ENCODE measurements around the gene ATAD1.

The ATAD1 gene

DNA sequence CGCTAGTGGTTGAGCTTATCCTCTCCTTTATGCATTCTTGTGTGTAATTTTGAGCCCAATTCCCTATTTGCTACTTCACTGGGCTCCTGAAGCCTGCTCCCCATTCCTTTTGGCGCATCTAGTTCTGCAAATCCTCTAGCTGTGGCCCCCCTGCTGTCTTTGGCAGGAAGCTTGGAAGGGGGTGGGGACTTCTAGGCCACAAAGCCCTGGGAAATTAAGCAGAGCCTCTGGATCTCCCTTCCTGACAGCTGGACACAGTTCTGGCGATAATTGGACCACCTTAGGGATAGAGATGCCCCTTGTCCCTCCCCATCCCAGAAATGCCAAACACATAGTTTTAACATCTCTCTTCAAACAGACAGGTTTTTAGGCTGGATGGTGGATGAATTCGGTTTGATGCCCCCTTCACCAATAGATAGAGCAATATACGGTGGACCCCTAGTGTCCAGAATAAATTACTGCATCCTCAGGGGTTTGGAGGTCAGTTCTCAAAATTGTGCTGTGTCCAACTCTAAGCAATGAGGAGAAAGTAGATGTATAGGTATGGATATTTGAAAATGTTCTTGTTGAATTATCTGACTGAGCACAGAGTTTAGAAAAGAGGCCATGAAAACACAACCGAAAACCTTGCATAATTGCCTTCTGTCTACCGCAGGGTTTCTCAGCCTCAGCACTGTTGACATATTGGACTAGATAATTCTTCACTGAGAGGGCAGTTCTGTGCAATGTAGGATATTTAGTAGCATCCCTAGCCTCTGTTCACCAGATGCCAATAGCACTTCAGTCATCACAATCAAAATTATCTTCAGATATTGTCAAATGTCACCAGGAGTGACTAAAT is 82.8 kb downstream of the ATAD1 start:
- WGBS, 2 experiments (ENCODE audit: insufficient coverage in 2 of 2) = 8 to 62% methylated on average over 2 of the region's 7 CpGs
- Histone ChIP-seq H3K27ac (ENCODE audit: low read depth, low read length, severe bottlenecking) (peak overlapping the region; percentile 62), H3K4me1 (ENCODE audit: control insufficient read depth, insufficient read depth, low read length, poor library complexity, severe bottlenecking) (peaks cover 8% of the 10 kb centered on the region), H3K4me3 (ENCODE audit: extremely low read depth, insufficient read depth, low read length, poor library complexity, severe bottlenecking) (no peak overlapping the region), H3K9me3 (ENCODE audit: control insufficient read depth, low read length) (no peaks in the 10 kb centered on the region), H3K36me3 (ENCODE audit: control insufficient read depth, insufficient read depth, low read length) (no peaks in the 10 kb centered on the region)

DNA sequence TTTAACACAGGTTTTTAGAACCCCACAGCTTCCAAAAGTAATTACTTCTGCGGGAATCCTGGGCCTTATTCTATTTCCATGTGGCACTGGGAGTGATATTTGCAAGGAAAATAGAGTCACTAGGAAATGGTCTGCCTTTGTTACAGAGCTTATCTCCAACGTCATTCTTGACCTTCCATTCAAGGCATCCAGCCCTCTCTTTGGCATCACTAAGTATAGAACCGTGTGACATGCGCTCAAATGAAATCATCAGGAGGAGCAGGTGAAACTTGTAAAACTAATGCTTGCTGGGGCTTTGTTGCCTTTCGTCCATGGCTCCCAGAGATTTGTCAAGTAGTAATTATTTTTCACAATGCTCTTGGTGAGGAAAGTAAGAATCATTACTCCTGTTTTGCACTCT is 84.9 kb downstream of the ATAD1 start:
- H3K36me3 ChIP-seq (ENCODE audit: control insufficient read depth, insufficient read depth, low read length) = peaks cover 3% of the 10 kb centered on the region
- no peak overlapping the region for H3K27ac ChIP-seq (ENCODE audit: low read depth, low read length, severe bottlenecking)
- H3K9me3 ChIP-seq (ENCODE audit: control insufficient read depth, low read length) = no peaks in the 10 kb centered on the region
- H3K4me3 ChIP-seq (ENCODE audit: extremely low read depth, insufficient read depth, low read length, poor library complexity, severe bottlenecking) = no peak overlapping the region
- WGBS, 2 experiments (ENCODE audit: insufficient coverage in 2 of 2) = 80 to 81% methylated on average over 1 to 3 of the region's 5 CpGs
- peaks cover 8% of the 10 kb centered on the region for H3K4me1 ChIP-seq (ENCODE audit: control insufficient read depth, insufficient read depth, low read length, poor library complexity, severe bottlenecking)

GRCh38 chr10:87729940-87730339 is 88.1 kb downstream of the ATAD1 start:
- 80 to 94% methylated on average over 6 of the region's 6 CpGs for WGBS, 2 experiments (ENCODE audit: insufficient coverage in 2 of 2)
- Histone ChIP-seq H3K4me1 (ENCODE audit: control insufficient read depth, insufficient read depth, low read length, poor library complexity, severe bottlenecking) (peaks cover 3% of the 10 kb centered on the region), H3K36me3 (ENCODE audit: control insufficient read depth, insufficient read depth, low read length) (peaks cover 3% of the 10 kb centered on the region)

GRCh38 chr10:87724789-87725188 is 93.2 kb downstream of the ATAD1 start:
- Histone ChIP-seq H3K36me3 (ENCODE audit: control insufficient read depth, insufficient read depth, low read length) (peaks cover 3% of the 10 kb centered on the region), H3K4me3 (ENCODE audit: extremely low read depth, insufficient read depth, low read length, poor library complexity, severe bottlenecking) (no peak overlapping the region)
- 100% methylated on average over 2 of the region's 5 CpGs; no CpG with 5 or more reads in 1 of the 2 experiments for WGBS, 2 experiments (ENCODE audit: insufficient coverage in 2 of 2)

More at GRCh38 chr10:87729940-87730339, 88.1 kb downstream of the ATAD1 start:
- Histone ChIP-seq H3K27ac (ENCODE audit: low read depth, low read length, severe bottlenecking) (no peak overlapping the region), H3K9me3 (ENCODE audit: control insufficient read depth, low read length) (no peaks in the 10 kb centered on the region), H3K4me3 (ENCODE audit: extremely low read depth, insufficient read depth, low read length, poor library complexity, severe bottlenecking) (no peak overlapping the region)

DNA sequence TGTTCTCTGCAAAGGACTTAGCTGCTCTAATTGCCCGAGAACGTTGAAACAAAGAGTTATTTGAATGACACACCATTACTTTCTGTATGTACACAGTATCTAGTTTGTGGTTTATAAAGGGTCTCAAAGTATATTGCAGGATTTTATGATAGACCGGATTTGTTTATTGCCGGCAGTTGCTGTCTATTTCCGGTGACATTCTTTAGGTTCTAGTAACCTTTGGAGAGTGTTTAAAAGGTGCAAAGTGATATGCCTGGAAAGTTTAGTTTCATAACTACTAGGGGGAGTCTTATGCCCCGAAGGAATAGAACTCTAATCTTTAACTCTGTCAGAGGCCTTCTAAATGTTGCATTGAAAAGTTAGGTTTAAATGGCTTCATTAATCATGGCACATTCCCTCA is 94.5 kb downstream of the ATAD1 start:
- Histone ChIP-seq H3K4me1 (ENCODE audit: control insufficient read depth, insufficient read depth, low read length, poor library complexity, severe bottlenecking) (no peaks in the 10 kb centered on the region), H3K36me3 (ENCODE audit: control insufficient read depth, insufficient read depth, low read length) (peaks cover 3% of the 10 kb centered on the region), H3K9me3 (ENCODE audit: control insufficient read depth, low read length) (no peaks in the 10 kb centered on the region), H3K4me3 (ENCODE audit: extremely low read depth, insufficient read depth, low read length, poor library complexity, severe bottlenecking) (no peak overlapping the region), H3K27ac (ENCODE audit: low read depth, low read length, severe bottlenecking) (no peak overlapping the region)
- WGBS, 2 experiments (ENCODE audit: insufficient coverage in 2 of 2) = 86 to 90% methylated on average over 3 of the region's 6 CpGs

More at GRCh38 chr10:87724789-87725188, 93.2 kb downstream of the ATAD1 start:
- H3K27ac ChIP-seq (ENCODE audit: low read depth, low read length, severe bottlenecking) = no peak overlapping the region
- no peaks in the 10 kb centered on the region for H3K4me1 ChIP-seq (ENCODE audit: control insufficient read depth, insufficient read depth, low read length, poor library complexity, severe bottlenecking)
- H3K9me3 ChIP-seq (ENCODE audit: control insufficient read depth, low read length) = no peaks in the 10 kb centered on the region

GRCh38 chr10:87722716-87723115 is 95.3 kb downstream of the ATAD1 start:
- no peak overlapping the region for H3K4me3 ChIP-seq (ENCODE audit: extremely low read depth, insufficient read depth, low read length, poor library complexity, severe bottlenecking)
- 98 to 100% methylated on average over 3 to 4 of the region's 4 CpGs for WGBS, 2 experiments (ENCODE audit: insufficient coverage in 2 of 2)
- no peak overlapping the region for H3K27ac ChIP-seq (ENCODE audit: low read depth, low read length, severe bottlenecking)

GRCh38 chr10:87721781-87722180 is 96.2 kb downstream of the ATAD1 start:
- no peaks in the 10 kb centered on the region for H3K9me3 ChIP-seq (ENCODE audit: control insufficient read depth, low read length)
- H3K27ac ChIP-seq (ENCODE audit: low read depth, low read length, severe bottlenecking) = no peak overlapping the region
- H3K36me3 ChIP-seq (ENCODE audit: control insufficient read depth, insufficient read depth, low read length) = peaks cover 3% of the 10 kb centered on the region
- no peaks in the 10 kb centered on the region for H3K4me1 ChIP-seq (ENCODE audit: control insufficient read depth, insufficient read depth, low read length, poor library complexity, severe bottlenecking)
- H3K4me3 ChIP-seq (ENCODE audit: extremely low read depth, insufficient read depth, low read length, poor library complexity, severe bottlenecking) = no peak overlapping the region
- 83 to 100% methylated on average over 1 of the region's 2 CpGs for WGBS, 2 experiments (ENCODE audit: insufficient coverage in 2 of 2)

More at GRCh38 chr10:87722716-87723115, 95.3 kb downstream of the ATAD1 start:
- H3K9me3 ChIP-seq (ENCODE audit: control insufficient read depth, low read length) = no peaks in the 10 kb centered on the region
- peaks cover 3% of the 10 kb centered on the region for H3K36me3 ChIP-seq (ENCODE audit: control insufficient read depth, insufficient read depth, low read length)
- no peaks in the 10 kb centered on the region for H3K4me1 ChIP-seq (ENCODE audit: control insufficient read depth, insufficient read depth, low read length, poor library complexity, severe bottlenecking)

DNA sequence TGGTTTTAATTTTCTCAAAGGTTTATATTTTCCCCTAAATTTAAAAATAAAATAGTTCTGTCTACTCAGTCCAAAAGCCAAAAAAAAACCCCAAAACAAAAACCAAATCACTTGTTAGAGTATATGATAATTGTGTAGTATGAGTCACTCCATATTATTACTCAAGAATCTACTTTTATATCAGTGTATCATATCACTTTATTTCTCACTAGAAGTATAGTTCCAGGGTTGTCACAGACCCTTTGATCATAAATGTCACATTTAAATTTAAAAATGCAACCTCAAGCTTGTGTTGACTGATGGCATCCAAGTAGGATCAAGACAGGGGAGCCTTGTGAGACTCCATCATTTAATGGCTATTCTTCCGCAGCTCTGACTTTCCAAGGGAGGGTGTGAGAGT is 97.4 kb downstream of the ATAD1 start:
- no CpG with 5 or more reads among the region's 1 CpG for WGBS, 2 experiments (ENCODE audit: insufficient coverage in 2 of 2)
- no peaks in the 10 kb centered on the region for H3K4me1 ChIP-seq (ENCODE audit: control insufficient read depth, insufficient read depth, low read length, poor library complexity, severe bottlenecking)
- peaks cover 3% of the 10 kb centered on the region for H3K36me3 ChIP-seq (ENCODE audit: control insufficient read depth, insufficient read depth, low read length)
- no peaks in the 10 kb centered on the region for H3K9me3 ChIP-seq (ENCODE audit: control insufficient read depth, low read length)
- no peak overlapping the region for H3K27ac ChIP-seq (ENCODE audit: low read depth, low read length, severe bottlenecking)
- no peak overlapping the region for H3K4me3 ChIP-seq (ENCODE audit: extremely low read depth, insufficient read depth, low read length, poor library complexity, severe bottlenecking)

DNA sequence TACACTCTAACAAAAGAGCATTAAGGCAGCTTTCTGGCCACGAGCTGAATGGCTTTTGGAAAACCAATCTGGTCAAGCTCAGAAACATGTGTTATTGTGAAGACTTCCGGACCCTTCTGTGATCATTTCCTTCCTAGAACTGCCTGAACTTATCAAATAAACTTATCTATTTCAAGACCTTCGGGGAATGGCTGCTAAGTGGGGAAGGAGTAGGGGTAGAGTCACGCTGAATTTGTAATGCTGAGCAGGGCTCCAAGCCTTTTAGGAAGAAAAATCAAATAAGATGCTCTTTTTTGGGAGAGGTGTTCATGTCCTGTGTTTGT is 101.7 kb downstream of the ATAD1 start:
- Histone ChIP-seq H3K27ac (ENCODE audit: low read depth, low read length, severe bottlenecking) (no peak overlapping the region), H3K36me3 (ENCODE audit: control insufficient read depth, insufficient read depth, low read length) (peaks cover 3% of the 10 kb centered on the region), H3K4me3 (ENCODE audit: extremely low read depth, insufficient read depth, low read length, poor library complexity, severe bottlenecking) (no peak overlapping the region), H3K9me3 (ENCODE audit: control insufficient read depth, low read length) (no peaks in the 10 kb centered on the region), H3K4me1 (ENCODE audit: control insufficient read depth, insufficient read depth, low read length, poor library complexity, severe bottlenecking) (no peaks in the 10 kb centered on the region)
- 78 to 100% methylated on average over 2 to 3 of the region's 4 CpGs for WGBS, 2 experiments (ENCODE audit: insufficient coverage in 2 of 2)

DNA sequence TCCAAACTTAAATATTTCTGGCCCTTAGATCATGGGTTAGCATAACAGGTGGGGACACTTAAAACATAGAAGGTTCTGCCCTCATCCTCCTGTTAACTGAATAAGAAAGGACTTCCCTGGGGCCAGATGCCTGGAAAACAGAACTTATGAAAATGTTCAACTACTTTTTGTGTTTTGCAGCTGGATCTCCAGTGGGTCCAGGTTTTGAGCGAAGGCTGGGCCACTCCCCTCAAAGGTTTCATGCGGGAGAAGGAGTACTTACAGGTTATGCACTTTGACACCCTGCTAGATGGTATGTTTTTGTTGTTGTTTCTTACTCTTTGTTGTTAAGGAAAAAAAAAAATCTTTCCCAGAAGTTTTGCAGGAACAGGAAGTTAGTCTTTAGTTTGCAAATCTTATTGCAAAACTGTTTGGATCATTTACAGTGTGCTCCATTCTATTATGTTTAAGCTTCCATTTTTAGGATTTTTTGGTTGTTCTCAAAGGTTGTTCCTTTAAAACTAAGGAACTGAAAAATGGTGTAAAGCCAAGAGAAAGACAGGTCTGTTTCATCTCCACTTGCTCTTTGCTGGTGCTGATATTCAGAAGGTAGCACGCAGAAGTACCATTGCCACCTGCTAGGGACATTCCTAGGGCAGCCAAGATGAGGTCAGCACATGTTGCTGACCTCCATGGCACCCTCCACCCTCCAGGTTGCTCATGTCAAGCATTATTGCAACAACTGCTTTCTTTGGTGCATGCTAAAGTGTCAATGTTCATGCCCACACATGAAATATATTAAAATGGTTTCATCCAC is 102.3 kb downstream of the ATAD1 start:
- WGBS, 2 experiments (ENCODE audit: insufficient coverage in 2 of 2) = 93 to 100% methylated on average over 2 to 3 of the region's 3 CpGs

More for the DNA sequence above, 102.3 kb downstream of the ATAD1 start:
- peaks cover 3% of the 10 kb centered on the region for H3K36me3 ChIP-seq (ENCODE audit: control insufficient read depth, insufficient read depth, low read length)
- no peak overlapping the region for H3K4me3 ChIP-seq (ENCODE audit: extremely low read depth, insufficient read depth, low read length, poor library complexity, severe bottlenecking)
- no peaks in the 10 kb centered on the region for H3K9me3 ChIP-seq (ENCODE audit: control insufficient read depth, low read length)
- H3K27ac ChIP-seq (ENCODE audit: low read depth, low read length, severe bottlenecking) = no peak overlapping the region
- no peaks in the 10 kb centered on the region for H3K4me1 ChIP-seq (ENCODE audit: control insufficient read depth, insufficient read depth, low read length, poor library complexity, severe bottlenecking)
